Panc1 (cell line): Measurements from ENCODE around the gene PLCD1. TPM values are rescaled to one million over a fixed set of nuclear protein-coding genes. Genes with fewer than 3 reads are reported as not detected.

Experiments
- ATAC-seq: fragments of 200-7000 bp; cut with Tn5 transposase; 2 replicates; pipeline ENCODE4 v1.9.1; 2020; ENCODE audit warnings: mild to moderate bottlenecking, moderate library complexity
- BruUV-seq: library from RNA; stranded (reverse); fragments of 400-500 nt; replicated peaks from 2 replicates; lab custom pipeline; 2021; lab: Mats Ljungman, UMichigan
- CTCF ChIA-PET: fragments of 300-600 bp; sonication (Branson Sonifier 250); formaldehyde crosslinking; loops from one replicate; lab custom pipeline; 2022; ENCODE audit warnings: antibody characterized with exemption; lab: Charles Lee
- POLR2A ChIA-PET: fragments of 300-600 bp; sonication (Branson Sonifier 250); formaldehyde crosslinking; loops from one replicate; lab custom pipeline; 2022; ENCODE audit warnings: antibody characterized with exemption; lab: Charles Lee
- DNase-seq: peaks from one replicate; pipeline ENCODE4 v3.0.0-alpha.2; 2010; ENCODE audit warnings: low read depth, low spot score
- H3K27ac ChIP-seq: 2 replicates; pipeline ENCODE4 v1.5.1; 2011; ENCODE audit warnings: mild to moderate bottlenecking, low read length, inconsistent platforms
- H3K27me3 ChIP-seq: fragments of 200-500 bp; sonication (Bioruptor generic); 2 replicates; pipeline ENCODE4 v1.6.0; 2014; ENCODE audit warnings: low read length, inconsistent platforms; ENCODE audit not compliant: control insufficient read depth, insufficient read depth
- H3K36me3 ChIP-seq: fragments of 200-500 bp; sonication (Bioruptor generic); 2 replicates; pipeline ENCODE4 v1.5.1; 2014; ENCODE audit warnings: inconsistent platforms, mild to moderate bottlenecking, low read length, moderate library complexity; ENCODE audit not compliant: control insufficient read depth, insufficient read depth
- H3K4me1 ChIP-seq: 2 replicates; pipeline ENCODE4 v1.5.1; 2011; ENCODE audit warnings: inconsistent platforms, mild to moderate bottlenecking, low read length, moderate library complexity; ENCODE audit not compliant: control insufficient read depth, insufficient read depth
- H3K4me3 ChIP-seq, 2 experiments: 2 replicates each; pipeline ENCODE4 v1.5.1; 2011 to 2012; ENCODE audit warnings: low read depth in 2 of 2, low read length in 2 of 2, mild to moderate bottlenecking in 2 of 2, inconsistent platforms in 1 of 2, moderate library complexity in 1 of 2
- H3K9me3 ChIP-seq: fragments of 200-500 bp; sonication (Bioruptor generic); 2 replicates; pipeline ENCODE4 v1.5.1; 2014; ENCODE audit warnings: low read depth, mild to moderate bottlenecking, inconsistent platforms, low read length, moderate library complexity; ENCODE audit not compliant: control insufficient read depth, insufficient read depth
- POLR2AphosphoS5 ChIP-seq: IDR thresholded peaks from 2 replicates; pipeline ENCODE4 v1.6.1; 2012; ENCODE audit warnings: mild to moderate bottlenecking, low read depth, low read length, moderate library complexity
- REST ChIP-seq, 2 experiments: IDR thresholded peaks; 2 replicates each; pipeline ENCODE4 v1.6.1; 2011 to 2012; ENCODE audit warnings: low read depth in 2 of 2, control low read depth in 1 of 2, low read length in 1 of 2, mild to moderate bottlenecking in 1 of 2, moderate library complexity in 1 of 2; ENCODE audit not compliant: insufficient read depth in 1 of 2
- SIN3A ChIP-seq: IDR thresholded peaks from 2 replicates; pipeline ENCODE4 v1.6.1; 2012; ENCODE audit warnings: low read depth, mild to moderate bottlenecking, low read length, moderate library complexity, borderline replicate concordance; ENCODE audit not compliant: insufficient read depth
- TCF7L2 ChIP-seq: IDR thresholded peaks from 2 replicates; pipeline ENCODE4 v1.6.1; 2011; ENCODE audit warnings: mild to moderate bottlenecking, low read depth, low read length, inconsistent platforms
- in situ Hi-C: cut with HindIII; loops from 2 replicates; pipeline ENCODE4 v1.10.0; 2016; ENCODE audit warnings: low sequenced_read_pairs, low pct_unique_long_range_greater_than_20kb
- intact Hi-C: fragments of 100-400 bp; cut with micrococcal nuclease; formaldehyde crosslinking; loops from one replicate; pipeline ENCODE4 v1.10.0; 2022; ENCODE audit not compliant: unreplicated experiment
- total RNA-seq: library from RNA; stranded (reverse); gene quantifications from one replicate; pipeline ENCODE4 v1.2.1, GENCODE V29; 2021; ENCODE audit not compliant: unreplicated experiment
- TF ChIP-seq, protein P1 (sequence below): fragments of 450-650 bp; IDR thresholded peaks from 2 replicates; pipeline ENCODE4 v1.5.1; 2017; ENCODE audit warnings: mild to moderate bottlenecking

The PLCD1 gene
- total RNA-seq, 1 experiment from 2014 or later: 1.8 TPM

- ChIA-PET POLR2A (no interaction called here), CTCF (no interaction called here)
- intact Hi-C loops (no loop called here), in situ Hi-C loops (no loop called here)
- H3K27ac ChIP-seq: no peak overlapping the region
- H3K36me3 ChIP-seq: no peaks in the 10 kb centered on the region
- no peaks in the 10 kb centered on the region for H3K27me3 ChIP-seq
- BruUV-seq: no TSS peak
- ATAC-seq (no peak), DNase-seq (no peak)
- no peaks in the 10 kb centered on the region for H3K4me1 ChIP-seq
- no peak overlapping the region for H3K4me3 ChIP-seq
- H3K9me3 ChIP-seq: no peaks in the 10 kb centered on the region
- TF ChIP-seq, protein P1, sequence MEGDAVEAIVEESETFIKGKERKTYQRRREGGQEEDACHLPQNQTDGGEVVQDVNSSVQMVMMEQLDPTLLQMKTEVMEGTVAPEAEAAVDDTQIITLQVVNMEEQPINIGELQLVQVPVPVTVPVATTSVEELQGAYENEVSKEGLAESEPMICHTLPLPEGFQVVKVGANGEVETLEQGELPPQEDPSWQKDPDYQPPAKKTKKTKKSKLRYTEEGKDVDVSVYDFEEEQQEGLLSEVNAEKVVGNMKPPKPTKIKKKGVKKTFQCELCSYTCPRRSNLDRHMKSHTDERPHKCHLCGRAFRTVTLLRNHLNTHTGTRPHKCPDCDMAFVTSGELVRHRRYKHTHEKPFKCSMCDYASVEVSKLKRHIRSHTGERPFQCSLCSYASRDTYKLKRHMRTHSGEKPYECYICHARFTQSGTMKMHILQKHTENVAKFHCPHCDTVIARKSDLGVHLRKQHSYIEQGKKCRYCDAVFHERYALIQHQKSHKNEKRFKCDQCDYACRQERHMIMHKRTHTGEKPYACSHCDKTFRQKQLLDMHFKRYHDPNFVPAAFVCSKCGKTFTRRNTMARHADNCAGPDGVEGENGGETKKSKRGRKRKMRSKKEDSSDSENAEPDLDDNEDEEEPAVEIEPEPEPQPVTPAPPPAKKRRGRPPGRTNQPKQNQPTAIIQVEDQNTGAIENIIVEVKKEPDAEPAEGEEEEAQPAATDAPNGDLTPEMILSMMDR: no peak
- TF ChIP-seq TCF7L2: no peak
- no peak for TF ChIP-seq POLR2AphosphoS5
- no peak for TF ChIP-seq REST (IDR thresholded peaks at IDR 0.05; ENCODE audit: insufficient read depth in 1 of 2, low read depth in 2 of 2, low read length in 1 of 2)
- no peak for TF ChIP-seq SIN3A
These were observed 10.9 kb downstream of the PLCD1 start for GRCh38 chr3:38018296-38019266.

GRCh38 chr3:38017445-38018295, 11.8 kb downstream of the PLCD1 start:
- ATAC-seq (no peak), DNase-seq (no peak)
- H3K27me3 ChIP-seq: no peaks in the 10 kb centered on the region
- no peak overlapping the region for H3K4me3 ChIP-seq
- ChIA-PET POLR2A (no interaction called here), CTCF (no interaction called here)
- in situ Hi-C loops (no loop called here), intact Hi-C loops (no loop called here)
- H3K36me3 ChIP-seq: no peaks in the 10 kb centered on the region
- H3K4me1 ChIP-seq: no peaks in the 10 kb centered on the region
- BruUV-seq: no TSS peak
- H3K9me3 ChIP-seq: no peaks in the 10 kb centered on the region
- TF ChIP-seq, protein P1: no peak
- TF ChIP-seq SIN3A (no peak), TCF7L2 (no peak), POLR2AphosphoS5 (no peak), REST (IDR thresholded peaks at IDR 0.05; ENCODE audit: insufficient read depth in 1 of 2, low read depth in 2 of 2, low read length in 1 of 2) (no peak)
- H3K27ac ChIP-seq: no peak overlapping the region
